Smooth muscle cell of the umbilical artery (primary cell): ENCODE results near the gene CACNA1E. TPM values are rescaled to one million over a fixed set of nuclear protein-coding genes. Genes with fewer than 3 reads are reported as not detected.

ENCODE experiments used
- total RNA-seq: library from RNA; depleted of rRNA; stranded (reverse); fragments of >200 nt; gene quantifications from 2 replicates; pipeline ENCODE4 v1.2.3, GENCODE V29; 2014

Gene CACNA1E
- total RNA-seq, result not detected in 2 replicates

GRCh38 chr1:181483285-181484195 lies at the start of gene CACNA1E:
Gene CACNA1E (plus strand): TSS chr1:181483517. CDS start chr1:181483745, 228 bp downstream.

